Right renal pelvis (tissue), 4 donors: Measurements from ENCODE around the gene PSME1. TPM values are rescaled to one million over a fixed set of nuclear protein-coding genes. Genes with fewer than 3 reads are reported as not detected.
"Not testable (repeated sequence)": the region's sequence is repeated elsewhere in the genome, so short reads cannot be mapped to it uniquely, and the experiment has no call there.

Source experiments
- DNase-seq, 4 donors: peaks; one replicate each; pipeline ENCODE4 v3.0.0-alpha.2; 2013; ENCODE audit warnings: low read depth in 4 of 4, low spot score in 3 of 4, missing footprints in 1 of 4
- polyA plus RNA-seq, 4 donors: library from polyadenylated mRNA; unstranded; fragments of 120-200 nt; gene quantifications; one replicate each; pipeline ENCODE4 v1.2.1, GENCODE V29; 2013; ENCODE audit not compliant: insufficient read length in 4 of 4

Gene PSME1
- polyA plus RNA-seq, 4 donors = 198 to 214 (median 206) TPM

DNA sequence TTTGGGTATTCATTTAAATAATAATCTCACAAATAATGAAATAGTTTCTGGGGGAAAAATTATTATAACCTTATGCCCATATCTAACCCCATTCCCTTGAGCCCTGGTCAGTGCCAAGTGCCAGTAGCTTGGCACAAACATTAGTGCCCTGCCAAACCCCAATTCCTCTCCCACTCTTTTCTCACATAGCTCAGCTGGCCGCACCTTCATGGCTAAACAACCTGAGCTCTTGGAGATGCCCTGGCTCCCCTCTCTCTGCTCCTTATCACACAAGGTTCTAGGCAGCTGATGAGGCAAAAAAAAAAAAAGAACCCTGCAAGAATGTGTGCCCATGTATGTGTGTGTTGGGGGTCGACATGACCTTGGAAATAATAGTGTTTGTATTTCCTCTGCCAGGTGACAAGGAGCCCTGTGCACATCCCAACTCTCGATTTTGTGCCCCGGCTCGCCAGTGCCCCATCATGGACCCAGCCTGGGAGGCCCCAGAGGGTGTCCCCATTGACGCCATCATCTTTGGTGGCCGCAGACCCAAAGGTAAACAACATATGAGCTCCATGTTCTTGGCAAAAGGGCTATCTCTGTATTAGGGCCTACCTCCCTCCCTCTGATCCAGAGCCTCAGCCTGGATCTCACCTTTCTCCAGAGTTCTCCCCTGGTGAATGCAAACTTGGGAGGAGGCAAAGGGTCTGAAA, 33.5 kb upstream of the PSME1 start:
- DNase-seq = no peak

DNA sequence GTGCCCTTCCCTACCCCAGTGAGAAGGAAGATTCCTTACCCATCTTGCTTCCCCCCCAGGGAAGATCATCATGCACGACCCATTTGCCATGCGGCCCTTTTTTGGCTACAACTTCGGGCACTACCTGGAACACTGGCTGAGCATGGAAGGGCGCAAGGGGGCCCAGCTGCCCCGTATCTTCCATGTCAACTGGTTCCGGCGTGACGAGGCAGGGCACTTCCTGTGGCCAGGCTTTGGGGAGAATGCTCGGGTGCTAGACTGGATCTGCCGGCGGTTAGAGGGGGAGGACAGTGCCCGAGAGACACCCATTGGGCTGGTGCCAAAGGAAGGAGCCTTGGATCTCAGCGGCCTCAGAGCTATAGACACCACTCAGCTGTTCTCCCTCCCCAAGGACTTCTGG, 32.5 kb upstream of the PSME1 start:
- no peak for DNase-seq

DNA sequence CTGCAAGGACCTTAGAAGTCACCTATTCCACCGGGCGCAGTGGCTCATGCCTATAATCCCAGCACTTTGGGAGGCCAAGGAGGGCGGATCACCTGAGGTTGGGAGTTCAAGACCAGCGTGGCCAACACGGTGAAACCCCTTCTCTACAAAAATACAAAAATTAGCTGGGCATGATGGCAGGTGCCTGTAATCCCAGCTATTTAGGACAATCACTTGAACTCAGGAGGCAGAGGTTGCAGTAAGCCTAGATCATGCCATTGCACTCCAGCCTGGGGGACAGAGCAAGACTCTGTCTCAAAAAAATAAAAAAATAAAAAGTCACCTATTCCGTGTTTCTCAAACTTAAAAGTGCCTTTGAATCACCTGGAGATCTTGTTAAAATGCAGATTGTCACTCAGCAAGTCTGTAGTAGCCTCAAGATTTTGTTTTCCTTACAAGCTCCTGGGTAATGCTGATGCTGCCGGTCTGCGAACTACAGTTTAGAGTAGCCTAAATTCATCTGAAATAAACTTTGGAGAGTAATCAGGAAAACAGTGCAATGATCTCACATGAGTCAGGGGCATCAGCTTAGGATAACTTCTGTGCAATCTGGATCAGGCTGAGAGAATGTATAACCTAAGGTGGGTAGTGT, 30.3 kb upstream of the PSME1 start:
- DNase-seq = not testable (repeated sequence)

DNA sequence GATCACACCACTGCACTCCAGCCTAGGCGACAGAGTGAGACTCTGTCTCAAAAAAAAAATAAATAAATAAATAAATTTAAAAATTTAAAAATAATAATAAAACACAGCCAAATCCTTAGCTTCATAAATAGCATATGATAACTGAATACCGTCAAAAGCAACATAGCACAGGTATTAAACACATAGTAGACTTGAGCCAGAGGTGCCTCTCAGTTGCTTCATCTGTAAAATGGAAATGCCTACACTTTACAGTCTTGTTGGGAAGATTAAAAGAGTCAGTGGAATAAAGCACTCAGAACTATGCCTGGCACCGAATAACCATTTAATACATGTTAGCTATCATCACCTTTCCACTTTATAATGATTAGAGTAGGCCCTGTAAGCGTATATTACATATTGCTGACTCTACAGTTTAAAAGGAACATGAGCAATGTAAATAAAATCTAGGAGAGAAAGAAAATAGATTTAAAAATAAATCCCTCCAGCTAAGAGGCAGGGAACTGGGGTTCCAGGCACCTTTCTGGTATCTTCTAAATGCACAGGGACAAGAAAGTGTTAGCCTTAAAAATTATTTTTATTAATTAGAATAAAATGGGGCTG, 29.2 kb upstream of the PSME1 start:
- no peak for DNase-seq

DNA sequence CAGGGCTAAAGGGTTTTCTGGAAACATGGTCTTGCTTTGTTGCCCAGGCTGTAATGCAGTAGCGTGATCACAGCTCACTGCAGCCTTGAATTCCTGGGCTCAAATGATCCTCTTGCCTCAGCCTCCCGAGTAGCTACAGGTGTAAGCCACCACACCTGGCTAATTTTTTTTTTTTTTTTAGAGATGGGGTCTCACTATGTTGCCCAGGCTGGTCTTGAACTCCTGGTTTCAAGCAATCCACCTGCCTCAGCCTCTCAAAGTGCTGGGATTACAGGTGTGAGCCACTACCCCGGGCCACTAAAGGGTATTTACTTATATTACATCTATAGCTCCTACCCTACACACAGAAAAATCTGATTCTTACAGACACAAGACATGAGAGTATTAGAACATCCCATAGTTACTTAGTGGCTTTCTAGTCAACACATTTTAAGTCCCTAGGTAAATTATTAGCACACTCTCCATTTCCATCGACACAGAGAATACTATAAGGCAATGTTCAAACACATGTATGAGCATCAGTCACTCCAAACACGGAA, 27.6 kb upstream of the PSME1 start:
- DNase-seq = no peak

DNA sequence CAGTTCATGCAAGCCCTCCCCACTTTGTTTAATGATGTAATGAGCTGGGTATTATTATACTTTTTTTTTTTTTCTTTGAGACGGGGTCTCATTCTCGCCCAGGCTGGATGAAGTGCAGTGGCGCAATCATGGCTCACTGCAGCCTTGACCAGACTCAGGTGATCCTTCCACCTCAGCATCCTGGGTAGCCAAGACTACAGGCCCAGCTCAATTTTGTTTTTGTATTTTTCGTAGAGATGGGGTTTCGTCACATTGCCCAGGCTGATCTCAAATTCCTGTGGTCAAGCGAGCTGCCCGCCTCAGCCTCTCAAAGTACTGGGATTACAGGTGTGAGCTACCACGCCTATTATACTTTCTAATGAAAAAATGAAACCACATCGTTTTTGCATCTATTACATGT, 25.9 kb upstream of the PSME1 start:
- DNase-seq = no peak

DNA sequence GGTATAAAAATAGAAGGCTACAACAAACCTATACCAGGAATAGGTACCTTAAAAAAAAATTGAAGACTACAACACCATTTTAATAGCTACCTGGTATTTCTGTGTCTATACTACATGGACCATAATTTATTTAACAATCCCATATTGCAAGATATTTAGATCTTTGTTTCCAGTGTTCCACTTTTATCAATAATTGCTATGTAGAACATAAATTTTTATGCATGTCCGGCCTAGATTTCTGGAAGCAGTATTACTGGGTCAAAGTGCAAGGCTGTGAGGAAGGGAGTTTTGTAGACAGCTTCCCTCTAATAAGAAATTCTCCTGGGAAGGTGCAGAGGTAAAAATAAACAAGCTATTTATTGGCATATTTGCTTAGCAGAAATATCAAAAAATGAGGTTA, 25.5 kb upstream of the PSME1 start:
- no peak for DNase-seq

DNA sequence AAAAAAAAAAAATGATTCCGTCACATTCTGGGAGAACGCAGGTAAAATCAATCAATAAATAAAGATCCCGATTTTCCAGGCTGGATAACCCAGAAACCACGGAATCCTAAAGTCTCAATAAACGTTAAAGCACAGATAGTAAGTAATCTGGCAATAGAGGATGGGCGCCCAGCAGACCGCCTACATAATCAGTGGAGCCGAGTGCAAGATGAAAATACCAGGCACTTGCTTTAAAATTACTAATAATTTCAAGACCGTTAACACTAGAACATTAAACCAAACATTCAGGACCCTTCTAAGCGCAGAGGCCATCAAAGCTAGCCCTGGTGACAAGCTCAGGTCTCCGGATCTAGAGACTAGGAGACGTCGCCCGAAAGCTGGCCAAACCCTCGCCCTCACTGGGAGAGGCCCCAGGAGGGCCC, 22.6 kb upstream of the PSME1 start:
- no peak for DNase-seq

DNA sequence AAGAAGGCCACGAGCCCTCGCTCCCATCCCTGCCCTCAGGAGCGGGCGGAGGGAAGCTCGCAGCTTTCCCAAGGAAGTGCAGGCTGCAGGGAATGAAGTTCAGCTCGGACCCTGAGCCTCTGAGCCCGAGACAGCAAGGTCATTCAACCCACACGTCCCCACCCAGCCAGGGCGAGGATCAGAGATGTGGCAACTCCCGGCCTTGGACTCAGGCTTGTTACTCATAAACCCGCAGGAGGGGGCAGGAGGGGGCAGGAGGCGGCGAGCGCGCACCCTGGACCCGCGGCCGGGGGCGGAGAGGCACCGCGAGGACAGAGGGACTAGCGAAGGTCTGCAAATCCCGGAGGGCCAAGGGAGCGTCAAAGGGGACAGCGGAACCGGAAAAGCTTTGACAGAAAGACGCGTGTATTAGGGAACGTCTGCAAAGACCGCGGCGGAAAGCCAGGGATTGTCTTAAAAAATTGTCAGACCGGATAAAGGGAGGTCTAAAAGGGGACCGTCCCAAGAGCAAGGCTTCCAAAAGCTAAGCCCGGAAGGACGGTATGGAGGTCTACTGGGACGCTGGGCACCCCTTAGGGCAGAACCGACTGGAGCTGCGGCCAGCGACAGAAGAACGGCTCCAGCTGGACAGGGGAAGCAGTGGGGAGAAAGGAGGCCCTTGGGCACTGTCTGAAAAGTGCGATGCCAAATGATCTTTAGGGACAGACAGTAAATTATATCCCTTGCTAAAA, 22.0 kb upstream of the PSME1 start:
- DNase-seq = peak in 1 of 4 donors; percentile 71

DNA sequence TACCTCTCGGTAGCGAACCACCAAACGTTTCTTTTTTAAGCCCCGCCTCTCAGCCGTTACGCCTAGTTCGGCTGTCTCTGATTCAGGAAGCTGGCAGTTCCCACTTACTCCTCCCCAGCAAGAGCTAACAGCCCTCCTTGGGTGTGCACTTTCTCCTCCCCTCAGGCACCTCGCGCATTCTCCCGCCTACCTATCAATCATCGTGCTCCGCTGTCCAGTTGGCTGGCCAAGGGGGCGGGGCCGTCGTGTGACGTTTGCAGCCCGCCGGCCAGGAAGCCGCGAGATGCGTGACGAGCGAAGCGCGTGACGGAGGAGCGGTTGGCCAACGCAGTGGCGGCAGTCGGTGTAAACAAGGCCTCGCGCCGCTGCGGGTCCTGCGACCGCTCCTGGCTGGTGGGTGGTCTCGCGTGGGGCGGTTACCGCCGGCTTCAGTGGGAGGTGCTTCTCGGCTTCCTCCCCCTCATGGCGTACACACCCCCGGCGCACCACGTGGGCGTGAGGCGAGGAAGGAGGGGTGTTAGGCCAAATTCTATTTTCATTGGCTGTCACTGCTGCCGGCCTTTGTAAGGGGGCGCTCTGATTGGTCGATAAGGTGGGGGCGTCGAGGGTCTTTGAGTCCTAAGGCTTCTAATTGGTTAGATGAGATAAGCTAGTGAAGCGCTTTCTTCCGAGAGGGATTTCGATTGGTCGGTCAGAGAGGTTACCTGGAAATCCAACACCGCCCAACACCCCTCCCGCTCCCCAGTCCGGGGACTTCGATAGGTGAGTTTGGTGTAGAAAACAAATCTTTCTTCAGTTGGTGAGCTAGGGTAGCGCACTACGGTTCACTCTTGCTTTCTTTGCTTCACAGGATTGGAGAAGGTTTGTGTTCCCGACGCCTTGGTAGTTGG, 21.2 kb upstream of the PSME1 start, which contains the start of the genes DCAF11 and NRL:
TSS of gene DCAF11 (plus strand) at position 246 of the 890 bp plus-strand sequence. CDS start 818 bp downstream, outside the sequence.
TSS of gene NRL (minus strand) at position 418 of the 890 bp plus-strand sequence. CDS start 32,101 bp downstream, outside the sequence.
- peak; percentile 98 to 100 (median 99) for DNase-seq

DNA sequence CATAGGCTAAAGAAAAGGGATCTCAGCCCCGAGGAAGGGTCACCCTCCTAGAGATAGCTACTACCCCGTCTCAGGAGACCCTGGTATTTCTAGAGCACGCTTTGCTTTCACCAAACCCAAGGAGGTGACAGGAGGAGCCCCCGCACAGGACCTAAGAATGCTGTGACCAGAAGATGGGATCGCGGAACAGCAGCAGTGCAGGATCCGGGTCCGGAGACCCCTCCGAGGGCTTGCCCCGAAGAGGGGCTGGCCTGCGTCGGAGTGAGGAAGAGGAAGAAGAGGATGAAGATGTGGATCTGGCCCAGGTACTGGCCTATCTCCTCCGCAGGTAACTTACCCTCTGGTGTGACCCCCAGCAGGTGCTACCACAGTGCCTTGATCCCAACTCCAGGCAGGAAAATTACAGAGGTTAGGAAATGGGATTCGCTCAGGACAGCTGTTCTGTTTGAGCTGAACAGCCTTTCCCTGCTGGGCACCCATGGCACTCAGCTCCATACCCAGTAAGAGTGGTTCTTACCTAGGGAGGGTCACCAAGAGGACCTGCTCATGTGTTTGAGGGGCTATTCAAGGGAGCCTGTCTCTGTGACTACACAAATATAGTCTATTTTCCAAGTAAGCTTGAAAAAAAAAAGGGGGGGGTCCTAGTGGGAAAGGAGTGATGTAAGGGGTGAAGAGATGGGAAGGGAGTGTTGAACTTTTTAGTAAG, 20.4 kb upstream of the PSME1 start:
- no peak for DNase-seq

DNA sequence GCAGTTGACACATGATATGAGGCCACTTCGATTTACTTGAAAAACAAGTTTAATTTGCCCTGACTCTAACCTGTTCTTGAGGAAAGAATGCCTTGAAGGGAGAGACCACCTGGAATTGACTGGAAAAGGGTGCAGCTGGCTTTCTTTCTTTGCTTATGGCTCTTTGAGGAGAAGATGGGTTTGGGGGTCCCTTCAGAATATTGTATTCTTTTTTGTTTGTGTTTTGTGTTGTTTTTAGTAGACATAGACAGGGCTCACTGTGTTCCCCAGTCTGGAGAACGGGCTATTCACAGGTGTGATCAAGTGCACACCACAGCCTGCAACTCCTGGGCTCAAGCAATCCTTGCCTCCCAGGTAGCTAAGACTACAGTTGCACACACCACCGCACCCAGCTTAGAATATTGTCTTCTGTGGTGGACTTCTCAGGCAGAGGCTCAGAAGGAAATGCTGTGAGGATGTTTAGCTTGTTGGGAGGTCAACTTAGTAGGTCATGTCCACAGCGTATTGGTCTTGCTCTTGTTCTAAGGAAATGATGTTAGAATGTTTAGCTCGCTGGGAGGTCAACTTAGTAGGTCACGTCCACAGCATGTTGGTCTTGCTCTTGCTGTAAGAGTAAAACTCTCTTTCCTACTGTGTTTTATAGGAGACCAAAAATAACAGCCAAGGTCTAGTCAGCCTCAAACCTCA, 19.7 kb upstream of the PSME1 start:
- no peak for DNase-seq

DNA sequence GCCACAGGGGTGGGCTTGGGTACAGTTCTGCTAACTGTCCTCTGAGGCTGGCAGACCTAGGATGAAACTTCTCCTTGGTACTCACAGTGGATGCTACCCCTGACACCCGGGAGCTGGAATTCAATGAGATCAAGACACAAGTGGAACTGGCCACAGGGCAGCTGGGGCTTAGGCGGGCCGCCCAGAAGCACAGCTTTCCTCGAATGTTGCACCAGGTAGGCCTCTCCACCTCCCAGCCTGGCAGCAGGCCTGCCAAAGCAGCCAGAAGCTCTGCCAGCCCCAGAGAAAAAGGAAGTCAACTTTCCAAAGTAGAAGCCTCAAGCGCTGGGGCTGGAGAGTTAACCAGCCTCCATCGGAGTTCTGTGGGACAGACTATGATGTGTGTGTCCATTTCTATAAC, 18.8 kb upstream of the PSME1 start:
- no peak for DNase-seq

DNA sequence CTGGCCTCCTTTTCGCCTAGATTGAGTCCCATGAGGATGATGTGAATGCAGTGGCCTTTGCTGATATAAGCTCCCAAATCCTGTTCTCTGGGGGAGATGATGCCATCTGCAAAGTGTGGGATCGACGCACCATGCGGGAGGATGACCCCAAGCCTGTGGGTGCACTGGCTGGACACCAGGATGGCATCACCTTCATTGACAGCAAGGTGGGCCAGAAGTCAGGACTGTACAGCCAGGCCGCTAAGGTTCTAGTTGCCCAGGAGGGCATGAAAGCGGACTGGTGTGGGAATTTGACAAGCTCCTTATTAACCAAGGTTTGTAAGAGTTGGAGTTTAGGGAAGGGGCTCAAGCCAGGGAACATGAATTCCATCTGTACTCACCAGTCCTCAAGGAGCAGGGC, 16.3 kb upstream of the PSME1 start:
- no peak for DNase-seq

DNA sequence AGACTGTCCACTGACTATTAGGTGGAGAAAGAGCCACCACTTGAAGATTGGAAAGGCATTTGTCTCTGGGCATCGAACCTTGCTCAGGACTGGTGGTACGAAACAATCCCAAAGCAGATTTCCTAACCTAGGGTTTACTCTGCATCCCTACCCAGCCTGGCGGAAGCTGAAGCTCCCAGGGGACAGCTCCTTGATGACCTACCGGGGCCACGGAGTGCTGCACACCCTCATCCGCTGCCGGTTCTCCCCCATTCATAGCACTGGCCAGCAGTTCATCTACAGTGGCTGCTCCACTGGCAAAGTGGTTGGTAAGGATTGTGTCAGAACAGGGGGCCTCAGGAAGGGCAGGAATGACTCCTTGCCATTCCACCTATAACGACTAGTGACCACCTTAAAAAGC, 14.8 kb upstream of the PSME1 start:
- DNase-seq = no peak

DNA sequence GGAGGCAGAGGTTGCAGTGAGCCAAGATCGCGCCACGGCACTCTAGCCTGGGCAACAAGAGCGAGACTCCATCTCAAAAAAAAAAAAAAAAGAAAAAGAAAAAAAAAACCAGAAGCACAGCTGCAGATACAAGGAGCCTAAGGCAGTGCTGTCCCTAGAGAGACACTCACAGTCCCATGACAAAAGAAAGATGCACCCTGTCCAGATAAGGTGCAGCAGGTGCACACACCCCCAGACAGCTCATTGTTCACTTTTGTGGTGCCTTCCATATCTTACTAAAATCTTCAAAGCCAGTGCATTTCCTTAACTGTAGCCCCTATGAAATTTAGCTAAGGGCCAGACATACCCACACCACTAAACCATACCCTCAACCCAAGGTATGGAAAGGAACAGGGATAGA, 13.6 kb upstream of the PSME1 start:
- no peak for DNase-seq

DNA sequence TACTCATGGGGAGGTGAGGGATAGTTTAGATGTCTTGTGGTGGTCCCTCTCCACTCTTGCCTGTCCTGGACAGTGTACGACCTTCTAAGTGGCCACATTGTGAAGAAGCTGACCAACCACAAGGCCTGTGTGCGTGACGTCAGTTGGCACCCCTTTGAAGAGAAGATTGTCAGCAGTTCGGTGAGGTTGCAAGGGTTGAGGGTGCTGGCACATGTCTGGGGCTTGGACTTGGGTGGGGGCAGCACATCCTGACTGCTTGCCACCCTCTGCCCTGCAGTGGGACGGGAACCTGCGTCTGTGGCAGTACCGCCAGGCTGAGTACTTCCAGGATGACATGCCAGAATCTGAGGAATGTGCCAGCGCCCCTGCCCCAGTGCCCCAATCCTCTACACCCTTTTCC, 13.1 kb upstream of the PSME1 start:
- DNase-seq = no peak
